Mesenchymal stem cell (in vitro differentiated cells and primary cell): Measurements from ENCODE around the gene CPOX.
A peak's percentile ranks its signal among the peaks of the same experiment; 100 is the strongest.

Experiments
- DNase-seq: peaks from one replicate; pipeline ENCODE4 v3.0.0-alpha.2; 2013
- H2AFZ ChIP-seq: one replicate; pipeline ENCODE4 v1.6.1; 2013; ENCODE audit warnings: low read depth, mild to moderate bottlenecking, control low read depth, inconsistent platforms, low read length, moderate library complexity
- H2AK5ac ChIP-seq: 2 replicates; pipeline ENCODE4 v1.6.1; 2013; ENCODE audit warnings: low read length, moderate library complexity, mild to moderate bottlenecking, inconsistent platforms; ENCODE audit not compliant: severe bottlenecking
- H2BK120ac ChIP-seq: one replicate; pipeline ENCODE4 v1.6.1; 2013; ENCODE audit warnings: low read depth, mild to moderate bottlenecking, inconsistent platforms, low read length, moderate library complexity
- H2BK12ac ChIP-seq, 2 experiments: one replicate each; pipeline ENCODE4 v1.6.1; 2013; ENCODE audit warnings: inconsistent platforms in 2 of 2, low read length in 2 of 2, mild to moderate bottlenecking in 2 of 2, moderate library complexity in 2 of 2, control low read depth in 1 of 2
- H2BK15ac ChIP-seq: one replicate; pipeline ENCODE4 v1.6.1; 2013; ENCODE audit warnings: mild to moderate bottlenecking, low read depth, inconsistent platforms; ENCODE audit not compliant: poor library complexity, severe bottlenecking
- H2BK5ac ChIP-seq: 2 replicates; pipeline ENCODE4 v1.6.1; 2013; ENCODE audit warnings: low read depth, mild to moderate bottlenecking, low read length, control low read depth, inconsistent platforms; ENCODE audit not compliant: poor library complexity, severe bottlenecking
- H3K14ac ChIP-seq, 2 experiments: one replicate each; pipeline ENCODE4 v1.6.1; 2013; ENCODE audit warnings: inconsistent platforms in 2 of 2, low read length in 2 of 2, control low read depth in 1 of 2, mild to moderate bottlenecking in 1 of 2, moderate library complexity in 1 of 2
- H3K18ac ChIP-seq, 2 experiments: one replicate each; pipeline ENCODE4 v1.6.1; 2013; ENCODE audit warnings: inconsistent platforms in 2 of 2, low read length in 2 of 2, control low read depth in 1 of 2, low read depth in 1 of 2, mild to moderate bottlenecking in 1 of 2
- H3K23ac ChIP-seq, 2 experiments: one replicate each; pipeline ENCODE4 v1.6.1; 2013; ENCODE audit warnings: inconsistent platforms in 2 of 2, low read length in 2 of 2, mild to moderate bottlenecking in 2 of 2, moderate library complexity in 2 of 2, control low read depth in 1 of 2
- H3K27ac ChIP-seq: 2 replicates; pipeline ENCODE4 v1.5.1; 2013; ENCODE audit warnings: mild to moderate bottlenecking, moderate library complexity, low read length, control low read depth, inconsistent platforms; ENCODE audit not compliant: poor library complexity, severe bottlenecking
- H3K27me3 ChIP-seq, 2 experiments: 2 replicates each; pipeline versions ENCODE4 v1.6.1 to v1.7.0; 2013; ENCODE audit warnings: low read length in 2 of 2, mild to moderate bottlenecking in 2 of 2, moderate library complexity in 2 of 2, control low read depth in 1 of 2, inconsistent platforms in 1 of 2; ENCODE audit not compliant: control insufficient read depth in 1 of 2, insufficient read depth in 1 of 2
- H3K36me3 ChIP-seq, 2 experiments: 2 replicates each; pipeline versions ENCODE4 v1.6.1 to v1.7.0; 2013; ENCODE audit warnings: low read length in 2 of 2, control low read depth in 1 of 2, inconsistent platforms in 1 of 2, low read depth in 1 of 2, mild to moderate bottlenecking in 1 of 2; ENCODE audit not compliant: insufficient read depth in 2 of 2, control insufficient read depth in 1 of 2
- H3K4ac ChIP-seq, 2 experiments: one replicate each; pipeline ENCODE4 v1.6.1; 2013; ENCODE audit warnings: inconsistent platforms in 2 of 2, low read length in 2 of 2, mild to moderate bottlenecking in 2 of 2, moderate library complexity in 2 of 2, control low read depth in 1 of 2, low read depth in 1 of 2
- H3K4me1 ChIP-seq: 2 replicates; pipeline ENCODE4 v1.6.1; 2013; ENCODE audit warnings: low read depth, low read length, control low read depth; ENCODE audit not compliant: control insufficient read depth, insufficient read depth
- H3K4me2 ChIP-seq: 2 replicates; pipeline ENCODE4 v1.6.1; 2013; ENCODE audit warnings: low read length, mild to moderate bottlenecking, inconsistent platforms; ENCODE audit not compliant: poor library complexity, severe bottlenecking
- H3K4me3 ChIP-seq, 2 experiments: 2 replicates each; pipeline versions ENCODE4 v1.5.1 to v1.7.0; 2013; ENCODE audit warnings: low read length in 2 of 2, mild to moderate bottlenecking in 2 of 2, control low read depth in 1 of 2, low read depth in 1 of 2; ENCODE audit not compliant: insufficient read depth in 1 of 2
- H3K79me1 ChIP-seq: replicated peaks from 2 replicates; pipeline ENCODE4 v1.6.1; 2013; ENCODE audit warnings: mild to moderate bottlenecking, control low read depth, low read length, inconsistent platforms; ENCODE audit not compliant: poor library complexity, severe bottlenecking
- H3K9ac ChIP-seq: 2 replicates; pipeline ENCODE4 v1.7.0; 2013; ENCODE audit warnings: mild to moderate bottlenecking, low read length, moderate library complexity
- H3K9me3 ChIP-seq: 2 replicates; pipeline ENCODE4 v1.7.0; 2013; ENCODE audit warnings: mild to moderate bottlenecking, low read length; ENCODE audit not compliant: control insufficient read depth
- H4K8ac ChIP-seq: one replicate; pipeline ENCODE4 v1.6.1; 2013; ENCODE audit warnings: inconsistent platforms, mild to moderate bottlenecking, low read length, moderate library complexity
- H4K91ac ChIP-seq: one replicate; pipeline ENCODE4 v1.6.1; 2013; ENCODE audit warnings: mild to moderate bottlenecking, low read length, inconsistent platforms
- WGBS: methylation state at CpG from one replicate; pipeline ENCODE4 v1.1.7; 2013; ENCODE audit warnings: mixed read lengths; 5-methylcytosine and 5-hydroxymethylcytosine counted together

The CPOX gene

DNA sequence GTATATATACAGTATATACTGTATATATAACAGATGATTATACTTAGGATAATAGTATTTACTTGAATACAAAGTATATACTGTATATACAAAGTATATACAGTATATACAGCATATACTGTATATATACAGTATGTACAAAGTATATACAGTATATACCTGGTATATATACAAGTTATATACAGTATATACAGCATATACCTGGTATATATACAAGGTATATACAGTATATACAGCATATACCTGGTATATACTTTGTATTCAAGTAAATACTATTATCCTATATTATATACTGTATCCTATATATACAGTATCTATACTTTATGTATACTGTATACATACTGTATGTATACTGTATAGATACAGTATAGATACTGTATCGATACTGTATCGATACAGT, 14.6 kb upstream of the CPOX start:
- Histone ChIP-seq H3K79me1 (no peaks in the 10 kb centered on the region), H3K27ac (no peak overlapping the region), H2BK120ac (no peak overlapping the region), H3K4me3 (no peak overlapping the region), H3K23ac (no peak overlapping the region), H3K4me1 (no peaks in the 10 kb centered on the region), H3K36me3 (no peaks in the 10 kb centered on the region), H4K91ac (no peak overlapping the region), H2BK15ac (no peak overlapping the region), H2BK5ac (no peak overlapping the region), H3K14ac (no peak overlapping the region), H4K8ac (no peak overlapping the region), H2AFZ (no peak overlapping the region), H2AK5ac (no peak overlapping the region), H3K9ac (no peak overlapping the region), H3K4ac (no peak overlapping the region), H3K9me3 (peaks cover 3% of the 10 kb centered on the region), H3K18ac (no peak overlapping the region), H3K4me2 (no peak overlapping the region), H2BK12ac (no peak overlapping the region), H3K27me3 (no peaks in the 10 kb centered on the region)
- no peak for DNase-seq
- 100% methylated on average over 1 of the region's 2 CpGs for WGBS

DNA sequence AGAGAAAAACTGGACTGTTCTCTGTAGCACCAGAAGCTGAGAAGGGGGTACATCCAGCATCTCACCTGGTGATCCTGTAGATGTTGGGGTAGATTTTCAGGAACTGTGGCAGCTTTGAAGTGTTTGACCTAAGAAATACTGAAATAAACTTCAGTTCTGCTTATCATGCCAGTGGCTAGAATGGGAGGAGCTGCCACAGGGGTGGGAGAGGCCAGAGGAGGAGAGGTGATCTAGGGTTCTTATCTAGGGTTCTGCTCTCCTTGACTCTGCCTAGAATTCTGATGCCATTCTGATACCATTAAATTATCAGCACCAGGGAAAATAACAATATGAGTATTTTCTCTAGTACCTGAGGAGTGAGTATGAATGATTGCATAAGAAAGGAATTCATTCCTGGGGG, 10.2 kb upstream of the CPOX start:
- Histone ChIP-seq H3K9me3 (no peaks in the 10 kb centered on the region), H3K4ac (no peak overlapping the region), H3K9ac (peak overlapping the region; percentile 26), H2BK120ac (no peak overlapping the region), H3K18ac (no peak overlapping the region), H3K23ac (no peak overlapping the region), H2BK12ac (no peak overlapping the region), H3K4me1 (no peaks in the 10 kb centered on the region), H4K8ac (no peak overlapping the region), H3K79me1 (no peaks in the 10 kb centered on the region), H2BK15ac (no peak overlapping the region), H2AFZ (no peak overlapping the region), H3K27ac (no peak overlapping the region), H3K4me2 (no peak overlapping the region), H3K36me3 (no peaks in the 10 kb centered on the region), H3K4me3 (no peak overlapping the region), H4K91ac (no peak overlapping the region), H2AK5ac (peak overlapping the region; percentile 3), H2BK5ac (no peak overlapping the region), H3K14ac (no peak overlapping the region), H3K27me3 (no peaks in the 10 kb centered on the region)
- no peak for DNase-seq

DNA sequence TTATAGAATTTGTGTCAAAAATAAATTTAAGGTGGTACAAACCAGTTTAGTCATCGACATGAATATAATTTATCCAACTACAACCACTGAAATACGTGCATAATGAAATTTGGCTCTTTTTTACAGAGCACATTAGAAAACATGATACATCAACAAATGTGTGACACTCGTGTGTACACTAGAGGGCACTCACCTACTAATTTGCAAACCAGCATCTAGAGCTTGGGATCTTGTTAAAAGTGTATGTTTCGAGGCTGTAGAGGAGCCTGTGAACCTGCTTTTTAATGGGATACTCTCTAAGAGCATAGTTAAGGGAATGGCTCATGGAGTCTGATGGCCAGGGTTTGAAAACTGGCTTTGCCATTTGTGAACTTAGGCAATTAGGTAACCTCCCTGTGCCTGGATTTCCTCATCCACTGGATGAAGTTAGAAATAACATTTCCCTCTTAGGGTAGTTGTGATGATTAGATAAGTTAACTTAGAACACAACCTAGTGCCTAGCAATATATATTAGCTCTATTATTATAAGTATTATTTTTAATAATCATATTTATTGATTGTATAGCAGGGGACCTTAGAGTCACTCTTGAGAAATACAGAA, 8.8 kb upstream of the CPOX start:
- Histone ChIP-seq H2BK12ac (no peak overlapping the region), H4K8ac (no peak overlapping the region)
- DNase-seq = peak; percentile 67

DNA sequence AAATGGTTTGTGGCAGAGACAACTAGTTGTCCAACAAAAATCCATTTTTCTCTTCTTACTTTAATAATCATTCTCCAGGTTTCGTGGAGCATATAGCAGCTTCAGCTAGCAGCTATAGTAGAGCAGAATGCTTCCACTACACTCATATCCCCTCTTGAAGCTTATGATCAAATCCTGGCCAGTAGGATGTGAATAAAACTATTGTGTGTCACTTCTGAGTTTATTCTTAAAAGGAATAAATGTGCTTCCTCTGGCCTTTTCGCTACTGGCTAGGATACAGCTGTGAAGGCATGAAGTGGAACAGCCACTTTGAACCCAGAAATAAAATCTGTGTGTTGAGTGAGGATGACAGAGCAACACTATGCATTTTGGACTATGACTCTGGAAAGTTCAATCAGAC, 7.8 kb upstream of the CPOX start:
- H3K9me3 ChIP-seq = no peaks in the 10 kb centered on the region
- no peaks in the 10 kb centered on the region for H3K27me3 ChIP-seq
- no peaks in the 10 kb centered on the region for H3K4me1 ChIP-seq
- H3K79me1 ChIP-seq = no peaks in the 10 kb centered on the region
- no peak overlapping the region for H2AK5ac ChIP-seq
- 85% methylated on average over 2 of the region's 2 CpGs for WGBS
- no peak overlapping the region for H2AFZ ChIP-seq
- H2BK5ac ChIP-seq = no peak overlapping the region
- H3K36me3 ChIP-seq = no peaks in the 10 kb centered on the region
- no peak overlapping the region for H4K8ac ChIP-seq
- H3K23ac ChIP-seq = no peak overlapping the region
- H3K4me2 ChIP-seq = no peak overlapping the region
- no peak overlapping the region for H3K4ac ChIP-seq
- DNase-seq = no peak
- no peak overlapping the region for H3K18ac ChIP-seq
- no peak overlapping the region for H2BK12ac ChIP-seq
- no peak overlapping the region for H2BK15ac ChIP-seq
- H4K91ac ChIP-seq = no peak overlapping the region
- H3K9ac ChIP-seq = no peak overlapping the region
- H3K14ac ChIP-seq = no peak overlapping the region
- no peak overlapping the region for H3K27ac ChIP-seq
- no peak overlapping the region for H3K4me3 ChIP-seq
- no peak overlapping the region for H2BK120ac ChIP-seq

More for the DNA sequence above, 8.8 kb upstream of the CPOX start:
- Histone ChIP-seq H3K36me3 (no peaks in the 10 kb centered on the region), H2BK120ac (no peak overlapping the region), H3K4me3 (no peak overlapping the region), H3K4ac (no peak overlapping the region), H2BK5ac (no peak overlapping the region), H4K91ac (no peak overlapping the region), H3K9me3 (no peaks in the 10 kb centered on the region), H3K27me3 (no peaks in the 10 kb centered on the region), H2BK15ac (no peak overlapping the region), H3K23ac (no peak overlapping the region), H3K4me1 (no peaks in the 10 kb centered on the region), H2AFZ (no peak overlapping the region), H3K79me1 (no peaks in the 10 kb centered on the region), H2AK5ac (no peak overlapping the region), H3K27ac (no peak overlapping the region), H3K14ac (no peak overlapping the region), H3K18ac (no peak overlapping the region), H3K9ac (no peak overlapping the region), H3K4me2 (no peak overlapping the region)
- WGBS = 8% methylated on average over 2 of the region's 4 CpGs
